Dendritic cell treated with granulocyte-macrophage colony-stimulating factor and Interleukin-4, amounts not matched to agents 40 ng/mL and 50 ng/mL, for 4 days (primary cell): ENCODE results near the gene RIMS1.

ENCODE experiments used
- H3K27ac Mint-ChIP-seq: one replicate; pipeline ENCODE4 v1.8.0; 2022; ENCODE audit warnings: mild to moderate bottlenecking, mixed read lengths
- H3K27me3 Mint-ChIP-seq: one replicate; pipeline ENCODE4 v1.8.0; 2022; ENCODE audit warnings: mild to moderate bottlenecking, mixed read lengths
- H3K36me3 Mint-ChIP-seq: one replicate; pipeline ENCODE4 v1.8.0; 2022; ENCODE audit warnings: low read depth, mixed read lengths
- H3K4me1 Mint-ChIP-seq: one replicate; pipeline ENCODE4 v1.8.0; 2022; ENCODE audit warnings: low read depth, mixed read lengths
- H3K4me3 Mint-ChIP-seq: one replicate; pipeline ENCODE4 v1.8.0; 2022; ENCODE audit warnings: mild to moderate bottlenecking, moderate library complexity, mixed read lengths
- H3K9me3 Mint-ChIP-seq: one replicate; pipeline ENCODE4 v1.8.0; 2022; ENCODE audit warnings: mixed read lengths
- intact Hi-C: fragments of 100-400 bp; cut with micrococcal nuclease; formaldehyde crosslinking; loops from one replicate; pipeline ENCODE4 v1.15.0; 2022

RIMS1 gene

GRCh38 chr6:72267470-72267869, 381.1 kb downstream of the RIMS1 start:
- no peaks in the 10 kb centered on the region for H3K27me3 Mint-ChIP-seq
- no peaks in the 10 kb centered on the region for H3K9me3 Mint-ChIP-seq
- no peaks in the 10 kb centered on the region for H3K4me1 Mint-ChIP-seq
- intact Hi-C loops: no loop called here
- no peak overlapping the region for H3K27ac Mint-ChIP-seq
- H3K36me3 Mint-ChIP-seq: no peaks in the 10 kb centered on the region
- no peak overlapping the region for H3K4me3 Mint-ChIP-seq

GRCh38 chr6:72271531-72271930, 385.2 kb downstream of the RIMS1 start:
- no peak overlapping the region for H3K27ac Mint-ChIP-seq
- H3K27me3 Mint-ChIP-seq: no peaks in the 10 kb centered on the region
- H3K36me3 Mint-ChIP-seq: no peaks in the 10 kb centered on the region
- no peaks in the 10 kb centered on the region for H3K9me3 Mint-ChIP-seq
- no peaks in the 10 kb centered on the region for H3K4me1 Mint-ChIP-seq
- H3K4me3 Mint-ChIP-seq: no peak overlapping the region
- intact Hi-C loops: no loop called here

- intact Hi-C loops: no loop called here
- H3K36me3 Mint-ChIP-seq: no peaks in the 10 kb centered on the region
- H3K4me1 Mint-ChIP-seq: no peaks in the 10 kb centered on the region
- H3K27ac Mint-ChIP-seq: no peak overlapping the region
- no peaks in the 10 kb centered on the region for H3K27me3 Mint-ChIP-seq
- no peak overlapping the region for H3K4me3 Mint-ChIP-seq
- no peaks in the 10 kb centered on the region for H3K9me3 Mint-ChIP-seq
Observed at GRCh38 chr6:72272958-72273357, 386.6 kb downstream of the RIMS1 start.

GRCh38 chr6:72275888-72276287, 389.5 kb downstream of the RIMS1 start:
- no peak overlapping the region for H3K4me3 Mint-ChIP-seq
- H3K9me3 Mint-ChIP-seq: no peaks in the 10 kb centered on the region
- no peaks in the 10 kb centered on the region for H3K36me3 Mint-ChIP-seq
- no peak overlapping the region for H3K27ac Mint-ChIP-seq
- H3K4me1 Mint-ChIP-seq: no peaks in the 10 kb centered on the region
- intact Hi-C loops: no loop called here
- H3K27me3 Mint-ChIP-seq: no peaks in the 10 kb centered on the region

- no peaks in the 10 kb centered on the region for H3K4me1 Mint-ChIP-seq
- H3K36me3 Mint-ChIP-seq: no peaks in the 10 kb centered on the region
Observed at GRCh38 chr6:72282201-72282600, 395.9 kb downstream of the RIMS1 start.

GRCh38 chr6:72283571-72283970, 397.2 kb downstream of the RIMS1 start:
- no peak overlapping the region for H3K4me3 Mint-ChIP-seq
- H3K4me1 Mint-ChIP-seq: no peaks in the 10 kb centered on the region
- no peaks in the 10 kb centered on the region for H3K9me3 Mint-ChIP-seq
- no peaks in the 10 kb centered on the region for H3K36me3 Mint-ChIP-seq
- intact Hi-C loops: no loop called here
- no peak overlapping the region for H3K27ac Mint-ChIP-seq
- H3K27me3 Mint-ChIP-seq: no peaks in the 10 kb centered on the region

More at GRCh38 chr6:72282201-72282600, 395.9 kb downstream of the RIMS1 start:
- intact Hi-C loops: no loop called here
- no peaks in the 10 kb centered on the region for H3K9me3 Mint-ChIP-seq
- H3K27me3 Mint-ChIP-seq: no peaks in the 10 kb centered on the region
- no peak overlapping the region for H3K27ac Mint-ChIP-seq
- H3K4me3 Mint-ChIP-seq: no peak overlapping the region

- intact Hi-C loops: no loop called here
- no peak overlapping the region for H3K4me3 Mint-ChIP-seq
- no peaks in the 10 kb centered on the region for H3K9me3 Mint-ChIP-seq
- no peaks in the 10 kb centered on the region for H3K27me3 Mint-ChIP-seq
- no peaks in the 10 kb centered on the region for H3K36me3 Mint-ChIP-seq
- no peak overlapping the region for H3K27ac Mint-ChIP-seq
- H3K4me1 Mint-ChIP-seq: no peaks in the 10 kb centered on the region
Observed at GRCh38 chr6:72286911-72287311, 400.6 kb downstream of the RIMS1 start.

- H3K27ac Mint-ChIP-seq: no peak overlapping the region
- no peaks in the 10 kb centered on the region for H3K36me3 Mint-ChIP-seq
- no peak overlapping the region for H3K4me3 Mint-ChIP-seq
- H3K27me3 Mint-ChIP-seq: no peaks in the 10 kb centered on the region
- intact Hi-C loops: no loop called here
- no peaks in the 10 kb centered on the region for H3K4me1 Mint-ChIP-seq
- H3K9me3 Mint-ChIP-seq: no peaks in the 10 kb centered on the region
Observed at GRCh38 chr6:72287801-72288200, 401.5 kb downstream of the RIMS1 start.

GRCh38 chr6:72288592-72288991, 402.2 kb downstream of the RIMS1 start:
- intact Hi-C loops: no loop called here
- Mint-ChIP-seq H3K4me1 (no peaks in the 10 kb centered on the region), H3K27me3 (no peaks in the 10 kb centered on the region), H3K9me3 (no peaks in the 10 kb centered on the region), H3K27ac (no peak overlapping the region), H3K4me3 (no peak overlapping the region), H3K36me3 (no peaks in the 10 kb centered on the region)

- Mint-ChIP-seq H3K4me1 (no peaks in the 10 kb centered on the region), H3K9me3 (no peaks in the 10 kb centered on the region)
- intact Hi-C loops: no loop called here
Observed at GRCh38 chr6:72290620-72291019, 404.3 kb downstream of the RIMS1 start.

GRCh38 chr6:72296375-72296774, 410.0 kb downstream of the RIMS1 start:
- Mint-ChIP-seq H3K9me3 (no peaks in the 10 kb centered on the region), H3K4me3 (no peak overlapping the region), H3K36me3 (no peaks in the 10 kb centered on the region)

More at GRCh38 chr6:72290620-72291019, 404.3 kb downstream of the RIMS1 start:
- Mint-ChIP-seq H3K36me3 (no peaks in the 10 kb centered on the region), H3K27ac (no peak overlapping the region), H3K27me3 (no peaks in the 10 kb centered on the region), H3K4me3 (no peak overlapping the region)

GRCh38 chr6:72305971-72306370, 419.6 kb downstream of the RIMS1 start:
- Mint-ChIP-seq H3K27me3 (no peaks in the 10 kb centered on the region), H3K27ac (no peak overlapping the region), H3K4me3 (no peak overlapping the region), H3K9me3 (no peaks in the 10 kb centered on the region), H3K36me3 (no peaks in the 10 kb centered on the region), H3K4me1 (no peaks in the 10 kb centered on the region)
- intact Hi-C loops: no loop called here

More at GRCh38 chr6:72296375-72296774, 410.0 kb downstream of the RIMS1 start:
- intact Hi-C loops: no loop called here
- H3K4me1 Mint-ChIP-seq: no peaks in the 10 kb centered on the region
- H3K27me3 Mint-ChIP-seq: no peaks in the 10 kb centered on the region
- no peak overlapping the region for H3K27ac Mint-ChIP-seq

- Mint-ChIP-seq H3K27me3 (no peaks in the 10 kb centered on the region), H3K4me1 (no peaks in the 10 kb centered on the region), H3K27ac (no peak overlapping the region), H3K4me3 (no peak overlapping the region), H3K9me3 (no peaks in the 10 kb centered on the region), H3K36me3 (no peaks in the 10 kb centered on the region)
- intact Hi-C loops: no loop called here
Observed at GRCh38 chr6:72316675-72317380, 430.5 kb downstream of the RIMS1 start.

- H3K36me3 Mint-ChIP-seq: no peaks in the 10 kb centered on the region
- no peaks in the 10 kb centered on the region for H3K27me3 Mint-ChIP-seq
- H3K4me1 Mint-ChIP-seq: no peaks in the 10 kb centered on the region
- no peaks in the 10 kb centered on the region for H3K9me3 Mint-ChIP-seq
- no peak overlapping the region for H3K27ac Mint-ChIP-seq
- intact Hi-C loops: no loop called here
- no peak overlapping the region for H3K4me3 Mint-ChIP-seq
Observed at GRCh38 chr6:72321788-72322187, 435.4 kb downstream of the RIMS1 start.

GRCh38 chr6:72322771-72323170, 436.4 kb downstream of the RIMS1 start:
- intact Hi-C loops: no loop called here
- no peaks in the 10 kb centered on the region for H3K36me3 Mint-ChIP-seq
- no peaks in the 10 kb centered on the region for H3K4me1 Mint-ChIP-seq
- H3K4me3 Mint-ChIP-seq: no peak overlapping the region
- no peaks in the 10 kb centered on the region for H3K27me3 Mint-ChIP-seq
- H3K27ac Mint-ChIP-seq: no peak overlapping the region
- no peaks in the 10 kb centered on the region for H3K9me3 Mint-ChIP-seq
